GM23338 (cell line): Measurements from ENCODE around the gene DDRGK1. TPM values are rescaled to one million over a fixed set of nuclear protein-coding genes. Genes with fewer than 3 reads are reported as not detected.
A peak's percentile ranks its signal among the peaks of the same experiment; 100 is the strongest.

Source experiments
- ATAC-seq: fragments of 200-7000 bp; cut with Tn5 transposase; 3 replicates; pipeline ENCODE4 v1.9.1; 2020
- DNase-seq: peaks from one replicate; pipeline ENCODE4 v3.0.0-alpha.2; 2015; ENCODE audit warnings: low spot score
- H2AFZ ChIP-seq: fragments of 200-600 bp; sonication (generic); 2 replicates; pipeline ENCODE4 v1.8.0; 2016; ENCODE audit warnings: antibody characterized with exemption, mild to moderate bottlenecking, moderate library complexity
- H3F3A ChIP-seq: fragments of 200-600 bp; sonication (generic); replicated peaks from 2 replicates; pipeline ENCODE4 v1.8.0; 2017; ENCODE audit warnings: antibody characterized with exemption, mixed run types, low read depth
- H3K27ac ChIP-seq: fragments of 200-600 bp; sonication (generic); 2 replicates; pipeline ENCODE4 v1.6.1; 2016; ENCODE audit warnings: low read depth
- H3K27me3 ChIP-seq: fragments of 200-600 bp; sonication (generic); 2 replicates; pipeline ENCODE4 v1.8.0; 2016; ENCODE audit warnings: mild to moderate bottlenecking, mixed run types, moderate library complexity; ENCODE audit not compliant: insufficient read depth
- H3K36me3 ChIP-seq: fragments of 200-600 bp; sonication (generic); 2 replicates; pipeline ENCODE4 v1.8.0; 2016; ENCODE audit warnings: mild to moderate bottlenecking; ENCODE audit not compliant: insufficient read depth
- H3K4me1 ChIP-seq: fragments of 200-600 bp; sonication (generic); 2 replicates; pipeline ENCODE4 v1.8.0; 2016; ENCODE audit warnings: mild to moderate bottlenecking, moderate library complexity; ENCODE audit not compliant: insufficient read depth
- H3K4me2 ChIP-seq: fragments of 200-600 bp; sonication (generic); 2 replicates; pipeline ENCODE4 v1.7.1; 2017; ENCODE audit warnings: mixed run types
- H3K4me3 ChIP-seq: fragments of 200-600 bp; sonication (generic); 2 replicates; pipeline ENCODE4 v1.6.1; 2016; ENCODE audit warnings: mixed run types
- H3K79me2 ChIP-seq: fragments of 200-600 bp; sonication (generic); replicated peaks from 2 replicates; pipeline ENCODE4 v1.8.0; 2017; ENCODE audit warnings: mild to moderate bottlenecking; ENCODE audit not compliant: insufficient read depth
- H3K9me2 ChIP-seq: fragments of 200-600 bp; sonication (generic); 2 replicates; pipeline ENCODE4 v1.8.0; 2017; ENCODE audit not compliant: insufficient read depth
- H4K20me1 ChIP-seq: fragments of 200-600 bp; sonication (generic); replicated peaks from 2 replicates; pipeline ENCODE4 v1.8.0; 2017; ENCODE audit warnings: mild to moderate bottlenecking; ENCODE audit not compliant: insufficient read depth
- H3K27ac Mint-ChIP-seq: 2 replicates; pipeline ENCODE4 v1.8.0; 2020; ENCODE audit warnings: inconsistent platforms, mild to moderate bottlenecking, moderate library complexity, mixed read lengths
- H3K27me3 Mint-ChIP-seq: 3 replicates; pipeline ENCODE4 v1.8.0; 2022; ENCODE audit warnings: low read depth, mild to moderate bottlenecking, moderate library complexity, mixed read lengths, inconsistent platforms; ENCODE audit not compliant: insufficient read depth, poor library complexity
- H3K36me3 Mint-ChIP-seq: 3 replicates; pipeline ENCODE4 v1.8.0; 2021; ENCODE audit warnings: low read depth, mild to moderate bottlenecking, inconsistent platforms, moderate library complexity, mixed read lengths
- H3K4me1 Mint-ChIP-seq: 3 replicates; pipeline ENCODE4 v1.8.0; 2020; ENCODE audit warnings: mild to moderate bottlenecking, inconsistent platforms, mixed read lengths
- H3K4me3 Mint-ChIP-seq: 3 replicates; pipeline ENCODE4 v1.8.0; 2021; ENCODE audit warnings: moderate library complexity, mild to moderate bottlenecking, inconsistent platforms, mixed read lengths
- H3K9me3 Mint-ChIP-seq: 3 replicates; pipeline ENCODE4 v1.8.0; 2020; ENCODE audit warnings: moderate library complexity, mild to moderate bottlenecking, inconsistent platforms, mixed read lengths
- CREB1 ChIP-seq: fragments of 250-450 bp; sonication (Bioruptor Pico); IDR thresholded peaks from 2 replicates; pipeline ENCODE4 v1.5.0; 2020; ENCODE audit warnings: low read depth, mild to moderate bottlenecking, moderate library complexity
- ETS1 ChIP-seq: IDR thresholded peaks from 2 replicates; pipeline ENCODE4 v1.6.1; 2016; ENCODE audit warnings: antibody characterized with exemption
- EZH2 ChIP-seq: fragments of 200-600 bp; sonication (generic); IDR thresholded peaks from one replicate; pipeline ENCODE4 v1.8.0; 2017; ENCODE audit warnings: antibody characterized with exemption, mild to moderate bottlenecking, low read depth; ENCODE audit not compliant: unreplicated experiment
- EZH2phosphoT487 ChIP-seq: fragments of 200-600 bp; sonication (generic); IDR thresholded peaks from one replicate; pipeline ENCODE4 v1.8.1; 2018; ENCODE audit warnings: antibody characterized with exemption; ENCODE audit not compliant: unreplicated experiment
- JUNB ChIP-seq: IDR thresholded peaks from one replicate; pipeline ENCODE4 v1.6.1; 2016; ENCODE audit warnings: antibody characterized with exemption; ENCODE audit not compliant: unreplicated experiment
- NANOG ChIP-seq: IDR thresholded peaks from 2 replicates; pipeline ENCODE4 v1.6.1; 2016; ENCODE audit warnings: antibody characterized with exemption, borderline replicate concordance
- POLR2AphosphoS5 ChIP-seq: IDR thresholded peaks from 2 replicates; pipeline ENCODE4 v1.6.1; 2016; ENCODE audit warnings: antibody characterized with exemption, low read depth
- STAT1 ChIP-seq: IDR thresholded peaks from one replicate; pipeline ENCODE4 v1.6.1; 2016; ENCODE audit warnings: antibody characterized with exemption; ENCODE audit not compliant: unreplicated experiment
- ZNF114 ChIP-seq: fragments of 250-450 bp; sonication (Bioruptor Pico); IDR thresholded peaks from 2 replicates; pipeline ENCODE4 v1.5.0; 2020; ENCODE audit warnings: mild to moderate bottlenecking, moderate library complexity
- ZNF331 ChIP-seq: fragments of 250-450 bp; sonication (Bioruptor Pico); IDR thresholded peaks from 2 replicates; pipeline ENCODE4 v1.5.0; 2020; ENCODE audit warnings: low read depth, mild to moderate bottlenecking, moderate library complexity
- ZNF462 ChIP-seq: fragments of 250-450 bp; sonication (Bioruptor Pico); IDR thresholded peaks from 2 replicates; pipeline ENCODE4 v1.5.0; 2020; ENCODE audit warnings: mild to moderate bottlenecking, moderate library complexity
- polyA plus RNA-seq: library from polyadenylated mRNA; unstranded; fragments of >200 nt; fragmentation: Nextera tagmentation; extraction: Ambion mirVana; gene quantifications from 2 replicates; pipeline ENCODE4 v1.2.1, GENCODE V29; 2016
- total RNA-seq: library from RNA; depleted of rRNA; stranded (reverse); fragments of >200 nt; shearing (Covaris generic); gene quantifications from 2 replicates; pipeline ENCODE4 v1.2.3, GENCODE V29; 2014
- TF ChIP-seq, protein P1 (sequence below), 2 experiments: fragments of 200-600 bp in 1 of 2; sonication (generic) in 1 of 2; conservative IDR thresholded peaks; 2 replicates each; pipeline versions ENCODE4 v1.5.1 to v1.6.1; 2016 to 2017; ENCODE audit warnings: antibody characterized with exemption in 2 of 2, low read depth in 2 of 2, mild to moderate bottlenecking in 2 of 2, moderate library complexity in 1 of 2
- TF ChIP-seq, protein P2 (sequence below): IDR thresholded peaks from one replicate; pipeline ENCODE4 v1.6.1; 2018; ENCODE audit warnings: antibody characterized with exemption; ENCODE audit not compliant: unreplicated experiment

Gene DDRGK1
- total and polyA plus RNA-seq, 2 experiments from 2014 or later: 44.0 to 45.5 TPM

DNA sequence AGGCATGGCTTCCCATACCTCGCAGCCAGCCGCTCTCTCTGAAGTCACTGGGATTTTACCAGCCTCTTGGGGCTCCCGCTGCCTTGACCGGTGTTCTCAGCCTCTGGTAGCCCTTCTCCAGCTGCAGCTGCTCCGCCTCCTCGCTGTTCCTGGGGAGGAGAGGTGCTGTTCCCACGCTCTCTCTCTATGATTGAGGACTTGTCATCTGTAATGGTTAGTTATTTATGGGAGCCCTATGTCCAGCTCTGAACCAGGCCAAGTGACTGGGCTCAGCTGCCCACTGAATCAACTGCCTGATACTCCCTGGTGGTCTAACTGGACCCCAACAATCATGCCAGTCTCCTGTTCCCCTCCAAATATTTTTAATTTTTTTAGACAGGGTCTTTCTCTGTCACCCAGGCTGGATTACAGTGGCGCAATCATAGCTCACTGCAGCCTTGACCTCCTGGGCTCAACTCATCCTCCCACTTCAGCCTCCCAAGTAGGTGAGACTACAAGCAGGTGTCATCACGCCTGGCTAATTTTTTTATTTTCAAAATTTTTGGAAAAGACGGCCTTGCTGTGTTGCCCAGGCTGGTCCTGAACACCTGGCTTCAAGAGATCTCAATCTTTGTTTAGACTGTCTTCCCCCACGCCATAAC lies 39.4 kb upstream of the DDRGK1 start:
- H3K27ac Mint-ChIP-seq: no peak overlapping the region
- H4K20me1 ChIP-seq: no peaks in the 10 kb centered on the region; the same call in 1 of the 2 replicates
- H3K27me3 ChIP-seq: peaks cover 49% of the 10 kb centered on the region
- H3F3A ChIP-seq: 0 out of 2 replicates have a peak, but pooled peaks cover 13% of the 10 kb centered on the region
- DNase-seq (peak; percentile 19), ATAC-seq (no peak)
- H3K9me3 Mint-ChIP-seq: no peaks in the 10 kb centered on the region
- H3K4me1 Mint-ChIP-seq: peaks cover 12% of the 10 kb centered on the region
- peaks cover 7% of the 10 kb centered on the region; the same call in 1 of the 3 replicates for H3K36me3 Mint-ChIP-seq
- no peak overlapping the region for H2AFZ ChIP-seq
- no peak overlapping the region for H3K4me3 ChIP-seq
- H3K27me3 Mint-ChIP-seq: peaks cover 53% of the 10 kb centered on the region
- TF ChIP-seq JUNB: no peak
- TF ChIP-seq, protein P1, sequence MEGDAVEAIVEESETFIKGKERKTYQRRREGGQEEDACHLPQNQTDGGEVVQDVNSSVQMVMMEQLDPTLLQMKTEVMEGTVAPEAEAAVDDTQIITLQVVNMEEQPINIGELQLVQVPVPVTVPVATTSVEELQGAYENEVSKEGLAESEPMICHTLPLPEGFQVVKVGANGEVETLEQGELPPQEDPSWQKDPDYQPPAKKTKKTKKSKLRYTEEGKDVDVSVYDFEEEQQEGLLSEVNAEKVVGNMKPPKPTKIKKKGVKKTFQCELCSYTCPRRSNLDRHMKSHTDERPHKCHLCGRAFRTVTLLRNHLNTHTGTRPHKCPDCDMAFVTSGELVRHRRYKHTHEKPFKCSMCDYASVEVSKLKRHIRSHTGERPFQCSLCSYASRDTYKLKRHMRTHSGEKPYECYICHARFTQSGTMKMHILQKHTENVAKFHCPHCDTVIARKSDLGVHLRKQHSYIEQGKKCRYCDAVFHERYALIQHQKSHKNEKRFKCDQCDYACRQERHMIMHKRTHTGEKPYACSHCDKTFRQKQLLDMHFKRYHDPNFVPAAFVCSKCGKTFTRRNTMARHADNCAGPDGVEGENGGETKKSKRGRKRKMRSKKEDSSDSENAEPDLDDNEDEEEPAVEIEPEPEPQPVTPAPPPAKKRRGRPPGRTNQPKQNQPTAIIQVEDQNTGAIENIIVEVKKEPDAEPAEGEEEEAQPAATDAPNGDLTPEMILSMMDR (conservative IDR thresholded peaks at IDR 0.05; ENCODE audit: low read depth in 2 of 2): no peak
- TF ChIP-seq EZH2: no peak
- TF ChIP-seq, protein P2, sequence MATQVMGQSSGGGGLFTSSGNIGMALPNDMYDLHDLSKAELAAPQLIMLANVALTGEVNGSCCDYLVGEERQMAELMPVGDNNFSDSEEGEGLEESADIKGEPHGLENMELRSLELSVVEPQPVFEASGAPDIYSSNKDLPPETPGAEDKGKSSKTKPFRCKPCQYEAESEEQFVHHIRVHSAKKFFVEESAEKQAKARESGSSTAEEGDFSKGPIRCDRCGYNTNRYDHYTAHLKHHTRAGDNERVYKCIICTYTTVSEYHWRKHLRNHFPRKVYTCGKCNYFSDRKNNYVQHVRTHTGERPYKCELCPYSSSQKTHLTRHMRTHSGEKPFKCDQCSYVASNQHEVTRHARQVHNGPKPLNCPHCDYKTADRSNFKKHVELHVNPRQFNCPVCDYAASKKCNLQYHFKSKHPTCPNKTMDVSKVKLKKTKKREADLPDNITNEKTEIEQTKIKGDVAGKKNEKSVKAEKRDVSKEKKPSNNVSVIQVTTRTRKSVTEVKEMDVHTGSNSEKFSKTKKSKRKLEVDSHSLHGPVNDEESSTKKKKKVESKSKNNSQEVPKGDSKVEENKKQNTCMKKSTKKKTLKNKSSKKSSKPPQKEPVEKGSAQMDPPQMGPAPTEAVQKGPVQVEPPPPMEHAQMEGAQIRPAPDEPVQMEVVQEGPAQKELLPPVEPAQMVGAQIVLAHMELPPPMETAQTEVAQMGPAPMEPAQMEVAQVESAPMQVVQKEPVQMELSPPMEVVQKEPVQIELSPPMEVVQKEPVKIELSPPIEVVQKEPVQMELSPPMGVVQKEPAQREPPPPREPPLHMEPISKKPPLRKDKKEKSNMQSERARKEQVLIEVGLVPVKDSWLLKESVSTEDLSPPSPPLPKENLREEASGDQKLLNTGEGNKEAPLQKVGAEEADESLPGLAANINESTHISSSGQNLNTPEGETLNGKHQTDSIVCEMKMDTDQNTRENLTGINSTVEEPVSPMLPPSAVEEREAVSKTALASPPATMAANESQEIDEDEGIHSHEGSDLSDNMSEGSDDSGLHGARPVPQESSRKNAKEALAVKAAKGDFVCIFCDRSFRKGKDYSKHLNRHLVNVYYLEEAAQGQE: no peak
- TF ChIP-seq ZNF331: no peak
- no peak for TF ChIP-seq ETS1
- no peak for TF ChIP-seq POLR2AphosphoS5
- no peak for TF ChIP-seq EZH2phosphoT487
- no peak for TF ChIP-seq ZNF462
- TF ChIP-seq ZNF114: no peak
- no peak for TF ChIP-seq NANOG
- TF ChIP-seq CREB1 (CRISPR knock-in tag): no peak
- TF ChIP-seq STAT1: no peak
- H3K79me2 ChIP-seq: no peaks in the 10 kb centered on the region
- no peaks in the 10 kb centered on the region for H3K9me2 ChIP-seq
- H3K4me1 ChIP-seq: peaks cover 5% of the 10 kb centered on the region; the same call in 1 of the 2 replicates
- H3K4me3 Mint-ChIP-seq: no peak overlapping the region
- no peak overlapping the region for H3K27ac ChIP-seq
- no peak overlapping the region for H3K4me2 ChIP-seq
- no peaks in the 10 kb centered on the region for H3K36me3 ChIP-seq
